ENCODE measurements around the gene ZFYVE26.
"Not testable (repeated sequence)": the region's sequence is repeated elsewhere in the genome, so short reads cannot be mapped to it uniquely, and the experiment has no call there.

Gene ZFYVE26

DNA sequence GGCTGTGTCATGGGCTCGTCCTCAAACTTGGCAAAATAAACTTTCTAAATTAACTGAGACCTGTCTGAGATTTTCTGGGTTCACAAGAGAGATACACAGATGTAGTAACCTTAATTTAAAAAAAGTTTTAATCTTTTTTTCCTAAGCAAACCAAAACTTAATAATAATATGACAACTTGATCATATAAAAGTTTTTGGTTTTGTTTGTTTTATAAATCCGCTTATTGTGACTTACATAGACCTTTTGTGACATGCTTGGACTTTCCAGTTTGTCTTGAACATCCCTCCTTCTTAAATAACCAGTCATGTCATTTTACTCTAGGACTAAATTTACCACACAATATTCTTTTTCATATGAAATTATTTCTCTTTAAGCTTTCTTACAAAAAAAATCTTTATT is 106.2 kb downstream of the ZFYVE26 start:
- no peak for FAIRE-seq
- no peak for DNase-seq (ENCODE audit: low spot score)

DNA sequence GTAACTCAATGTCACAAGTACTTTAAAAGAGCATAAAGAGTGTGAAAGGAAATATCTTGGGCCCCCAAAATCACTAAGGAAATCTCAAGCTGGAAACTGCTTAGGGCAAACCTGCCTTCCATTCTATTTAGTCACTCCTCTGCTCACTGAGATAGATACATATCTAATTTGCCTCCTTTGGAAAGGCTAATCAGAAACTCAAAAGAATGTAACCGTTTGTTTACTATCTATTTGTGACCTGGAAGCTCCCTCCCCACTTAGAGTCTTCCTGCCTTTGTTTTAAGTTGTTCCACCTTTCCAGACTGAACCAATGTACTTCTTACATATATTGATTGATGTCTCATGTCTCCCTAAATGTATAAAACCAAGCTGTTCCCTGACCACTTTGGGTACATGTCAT is 106.6 kb downstream of the ZFYVE26 start:
- DNase-seq (ENCODE audit: low spot score), result not testable (repeated sequence)
- FAIRE-seq, result peak; percentile 73

DNA sequence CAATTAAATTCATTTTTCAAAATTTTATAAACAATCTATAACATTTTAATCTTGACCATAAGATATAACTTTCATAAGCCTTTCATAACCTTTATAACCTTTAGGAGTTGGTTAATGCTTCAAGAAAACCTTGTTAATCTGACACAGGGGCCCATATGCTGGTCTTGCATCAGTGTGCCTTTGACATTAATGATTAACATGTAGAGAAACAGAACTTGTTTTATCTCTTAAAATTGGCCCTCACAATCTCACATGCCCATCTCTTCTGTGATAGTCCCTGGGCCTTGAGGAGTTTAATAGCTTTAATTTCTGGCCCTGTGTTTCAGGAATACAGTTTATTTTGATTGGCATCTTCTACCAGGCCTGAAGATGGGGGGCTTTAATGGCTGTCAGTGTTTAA is 107.0 kb downstream of the ZFYVE26 start:
- DNase-seq (ENCODE audit: low spot score), result not testable (repeated sequence)
- FAIRE-seq, result peak; percentile 17

DNA sequence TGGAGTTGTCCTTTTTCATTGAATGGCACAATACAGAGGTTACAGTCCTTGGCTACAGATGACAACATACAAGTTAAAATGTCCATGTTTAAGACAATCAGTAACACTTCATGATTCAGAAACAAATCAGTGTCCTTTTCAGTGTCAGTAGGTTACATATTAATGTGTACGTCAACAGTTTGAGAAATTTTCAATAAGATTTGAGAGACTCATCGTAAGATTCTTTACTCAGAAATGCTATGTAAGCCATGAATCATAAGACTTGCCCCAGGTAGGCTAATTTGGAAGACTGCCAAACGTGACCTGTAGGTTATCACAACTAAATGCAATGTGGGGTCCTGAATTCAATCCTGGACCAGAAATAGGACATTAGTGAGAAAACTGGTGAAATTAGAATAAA is 111.2 kb downstream of the ZFYVE26 start:
- DNase-seq (ENCODE audit: low spot score) (no peak), FAIRE-seq (no peak)

DNA sequence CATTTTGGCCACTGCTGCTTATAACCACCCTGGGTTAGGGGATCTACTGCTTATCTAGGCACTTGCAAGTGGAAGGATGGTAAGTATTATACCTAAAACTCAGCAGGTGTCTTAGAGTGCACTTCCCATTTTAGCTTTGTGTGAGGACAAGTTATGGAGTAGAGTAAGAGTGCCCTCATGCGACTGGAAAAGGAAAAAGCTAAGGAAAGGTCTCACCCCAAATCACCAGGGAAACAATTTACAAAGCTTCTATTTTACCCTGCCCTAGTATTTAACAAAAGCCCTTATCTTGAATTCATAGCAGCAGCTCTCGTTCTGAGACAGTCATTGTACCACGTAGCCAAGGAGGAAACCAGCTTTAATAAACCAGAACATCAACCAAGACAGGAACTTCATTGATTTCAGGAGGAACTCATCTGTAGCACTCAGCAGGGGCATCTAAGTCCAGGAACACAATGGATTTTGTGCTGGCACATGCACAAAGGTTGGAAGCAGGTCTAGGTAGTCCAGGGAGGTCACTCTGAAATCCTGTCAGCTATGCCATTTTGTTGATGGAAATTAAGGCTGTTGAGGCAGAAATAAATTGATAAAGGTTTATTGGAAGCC is 111.8 kb downstream of the ZFYVE26 start:
- peak; percentile 94 for FAIRE-seq
- DNase-seq (ENCODE audit: low spot score), result peak; percentile 80

DNA sequence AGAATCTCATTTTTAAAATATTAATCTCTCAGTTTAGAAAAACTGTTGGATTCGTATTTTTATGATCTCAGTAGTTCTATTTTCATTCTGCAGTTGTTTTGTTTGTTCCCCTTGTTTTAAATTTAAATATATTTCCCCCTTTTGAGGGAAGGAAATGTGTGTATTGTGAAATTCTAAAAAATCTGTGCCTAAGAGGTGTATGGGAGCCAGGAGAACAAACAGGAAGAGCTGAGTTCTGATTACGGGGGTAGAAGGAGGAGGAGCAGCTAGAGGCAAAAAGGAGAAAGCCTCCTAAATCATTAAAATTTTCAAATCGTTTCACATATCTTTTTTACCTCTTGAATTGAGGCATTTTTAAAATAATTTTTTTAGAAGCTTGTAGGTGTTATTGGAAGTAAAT is 112.4 kb downstream of the ZFYVE26 start:
- FAIRE-seq, result no peak
- no peak for DNase-seq (ENCODE audit: low spot score)

DNA sequence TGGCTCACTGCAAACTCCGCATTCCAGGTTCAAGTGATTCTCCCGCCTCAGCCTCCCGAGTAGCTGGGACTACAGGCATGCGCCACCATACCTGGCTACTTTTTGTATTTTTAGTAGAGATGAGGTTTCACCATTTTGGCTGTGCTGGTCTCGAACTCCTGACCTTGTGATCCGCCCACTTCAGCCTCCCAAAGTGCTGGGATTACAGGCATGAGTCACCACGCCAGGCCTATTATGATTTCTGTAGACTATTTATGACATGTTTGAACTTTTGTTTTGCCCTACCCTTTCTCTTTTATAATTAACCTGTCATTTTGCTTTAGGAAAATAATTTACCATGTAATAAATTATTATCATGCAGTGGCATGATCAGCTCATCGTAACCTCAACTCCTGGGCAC is 114.9 kb downstream of the ZFYVE26 start, which contains the start of gene RDH12:
Gene RDH12, plus strand, starts transcription at position 395 of the 400 bp plus-strand sequence. CDS start 20,757 bp downstream, outside the sequence.
- not testable (repeated sequence) for DNase-seq (ENCODE audit: low spot score); FAIRE-seq

DNA sequence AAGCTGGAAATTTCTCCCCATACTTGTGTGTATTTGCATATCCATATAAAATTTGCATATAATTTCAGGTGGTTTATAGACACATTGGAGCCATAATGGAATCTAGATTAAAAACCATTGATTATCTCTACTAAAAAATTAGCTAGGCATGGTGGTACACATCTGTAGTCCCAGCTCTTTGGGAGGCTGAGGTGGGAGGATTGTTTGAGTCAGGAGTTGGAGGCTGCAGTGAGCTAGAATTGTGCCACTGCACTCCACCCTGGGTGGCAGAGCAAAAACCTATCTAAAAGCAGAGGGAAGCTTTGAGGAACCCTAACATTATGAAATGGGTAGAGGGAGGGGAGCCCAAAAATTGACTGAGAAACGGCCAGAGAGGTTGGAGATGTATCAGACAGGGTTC is 118.2 kb downstream of the ZFYVE26 start:
- no peak for FAIRE-seq
- DNase-seq (ENCODE audit: low spot score), result no peak

DNA sequence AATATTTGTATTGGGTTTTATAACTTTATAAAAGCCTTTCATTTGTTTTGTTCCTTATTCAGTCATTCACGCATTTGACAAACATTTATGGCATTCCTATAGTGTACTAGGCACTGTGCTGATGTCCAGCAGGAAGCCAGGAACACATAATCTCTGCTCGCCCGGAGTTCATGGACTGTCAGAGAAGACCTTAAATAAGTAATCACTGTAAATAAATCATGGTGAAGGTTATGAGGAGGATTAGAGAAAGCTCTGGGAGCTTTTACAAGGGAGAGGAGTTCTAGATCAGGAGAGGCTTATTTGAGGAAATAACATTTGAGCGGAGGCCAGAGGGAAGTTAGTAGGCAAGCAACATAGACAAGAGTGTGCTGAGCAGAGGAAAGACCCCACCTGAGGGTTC is 119.4 kb downstream of the ZFYVE26 start:
- no peak for FAIRE-seq
- DNase-seq (ENCODE audit: low spot score), result no peak
